SK-N-SH (cell line): ENCODE results near the gene ARHGAP27. TPM values are rescaled to one million over a fixed set of nuclear protein-coding genes. Genes with fewer than 3 reads are reported as not detected.

Experiments
- CTCF ChIA-PET: fragments of 300-600, 350-600 bp; formaldehyde crosslinking; extraction: SDS; loops from one replicate; lab custom pipeline; 2021; lab: Yijun Ruan, JAX
- POLR2A ChIA-PET: fragments of 350-600 bp; sonication (Branson Sonifier 250); formaldehyde crosslinking; extraction: SDS; loops from one replicate; lab custom pipeline; 2020; ENCODE audit warnings: antibody characterized with exemption, inconsistent platforms; lab: Yijun Ruan, JAX
- DNase-seq: peaks from one replicate; pipeline ENCODE4 v3.0.0; 2012
- H2AFZ ChIP-seq: fragments of 200-600 bp; sonication (generic); 2 replicates; pipeline ENCODE4 v1.8.1; 2016; ENCODE audit warnings: antibody characterized with exemption, mild to moderate bottlenecking, low read depth
- H3F3A ChIP-seq: fragments of 200-600 bp; sonication (generic); replicated peaks from 2 replicates; pipeline ENCODE3; 2016; ENCODE audit warnings: antibody characterized with exemption, mild to moderate bottlenecking; ENCODE audit not compliant: insufficient read depth
- H3K27ac ChIP-seq, 2 experiments: fragments of 200-500 bp in 1 of 2; fragments of 200-600 bp in 1 of 2; sonication (Bioruptor generic) in 1 of 2; sonication (generic), shearing (Covaris generic) in 1 of 2; 2 replicates each; pipeline versions ENCODE4 v1.5.1 to v1.6.1; 2014 to 2016; ENCODE audit warnings: low read depth in 2 of 2, inconsistent platforms in 1 of 2, low read length in 1 of 2, mild to moderate bottlenecking in 1 of 2, mixed read lengths in 1 of 2
- H3K27me3 ChIP-seq: fragments of 200-600 bp; sonication (generic), shearing (Covaris generic); 2 replicates; pipeline ENCODE4 v1.6.1; 2016; ENCODE audit warnings: mixed run types; ENCODE audit not compliant: insufficient read depth
- H3K36me3 ChIP-seq, 2 experiments: fragments of 200-500 bp in 1 of 2; fragments of 200-600 bp in 1 of 2; sonication (Bioruptor generic) in 1 of 2; sonication (generic) in 1 of 2; replicated peaks in 1 of 2; 2 replicates each; pipeline versions ENCODE3 to v1.5.1; 2014 to 2016; ENCODE audit warnings: low read length in 1 of 2, mild to moderate bottlenecking in 1 of 2; ENCODE audit not compliant: insufficient read depth in 2 of 2, control insufficient read depth in 1 of 2
- H3K4me1 ChIP-seq, 2 experiments: fragments of 200-500 bp in 1 of 2; fragments of 200-600 bp in 1 of 2; sonication (Bioruptor generic) in 1 of 2; sonication (generic), shearing (Covaris generic) in 1 of 2; 2 replicates each; pipeline versions ENCODE4 v1.5.1 to v1.6.1; 2014 to 2016; ENCODE audit warnings: low read depth in 1 of 2, low read length in 1 of 2, mixed run types in 1 of 2; ENCODE audit not compliant: insufficient read depth in 2 of 2, control insufficient read depth in 1 of 2
- H3K4me2 ChIP-seq: fragments of 200-600 bp; sonication (generic), shearing (Covaris generic); 2 replicates; pipeline ENCODE4 v1.6.1; 2017; ENCODE audit warnings: mixed run types
- H3K4me3 ChIP-seq, 2 experiments: fragments of 200-500 bp in 1 of 2; fragments of 200-600 bp in 1 of 2; sonication (Bioruptor generic) in 1 of 2; sonication (generic), shearing (Covaris generic) in 1 of 2; 2 replicates each; pipeline versions ENCODE4 v1.5.1 to v1.8.1; 2014 to 2016; ENCODE audit warnings: low read depth in 2 of 2, inconsistent platforms in 1 of 2, low read length in 1 of 2, mild to moderate bottlenecking in 1 of 2, mixed read lengths in 1 of 2, moderate library complexity in 1 of 2
- H3K79me2 ChIP-seq: fragments of 200-600 bp; sonication (generic); 2 replicates; pipeline ENCODE4 v1.8.1; 2017; ENCODE audit warnings: mild to moderate bottlenecking; ENCODE audit not compliant: insufficient read depth
- H3K9ac ChIP-seq: fragments of 200-600 bp; sonication (generic); 2 replicates; pipeline ENCODE4 v1.6.1; 2017; ENCODE audit warnings: mixed run types
- H3K9me2 ChIP-seq: fragments of 200-600 bp; sonication (generic); 2 replicates; pipeline ENCODE4 v1.6.1; 2017; ENCODE audit warnings: mixed run types
- H3K9me3 ChIP-seq: fragments of 200-600 bp; sonication (generic); 2 replicates; pipeline ENCODE4 v1.6.1; 2017; ENCODE audit warnings: mixed run types, mild to moderate bottlenecking, moderate library complexity
- H4K20me1 ChIP-seq: fragments of 200-600 bp; sonication (generic); 2 replicates; pipeline ENCODE4 v1.6.1; 2017; ENCODE audit warnings: mild to moderate bottlenecking, mixed run types; ENCODE audit not compliant: insufficient read depth
- CHD2 ChIP-seq: fragments of 150-350 bp; IDR thresholded peaks from 2 replicates; pipeline ENCODE4 v1.6.1; 2018; ENCODE audit warnings: low read length; ENCODE audit not compliant: partially characterized antibody
- EP300 ChIP-seq, 2 experiments: IDR thresholded peaks; 2 replicates each; pipeline versions ENCODE4 v1.4.0 to v1.6.1; 2012; ENCODE audit warnings: borderline replicate concordance in 1 of 2, low read depth in 1 of 2, low read length in 1 of 2
- EZH2phosphoT487 ChIP-seq: fragments of 200-600 bp; sonication (generic); IDR thresholded peaks from 2 replicates; pipeline ENCODE4 v1.6.1; 2017; ENCODE audit warnings: low read depth, mixed run types, mild to moderate bottlenecking, antibody characterized with exemption, moderate library complexity, borderline replicate concordance
- FOSL2 ChIP-seq: IDR thresholded peaks from 2 replicates; pipeline ENCODE4 v1.4.0; 2012; ENCODE audit warnings: low read depth, mild to moderate bottlenecking, moderate library complexity, borderline replicate concordance
- FOXJ3 ChIP-seq: sonication (generic); formaldehyde crosslinking; IDR thresholded peaks from 2 replicates; pipeline ENCODE4 v1.5.1; 2020; ENCODE audit warnings: mild to moderate bottlenecking, missing genetic modification reagents
- FOXM1 ChIP-seq: IDR thresholded peaks from 2 replicates; pipeline ENCODE4 v1.4.0; 2012; ENCODE audit warnings: low read depth, mild to moderate bottlenecking
- GATA2 ChIP-seq: sonication (generic); formaldehyde crosslinking; IDR thresholded peaks from 2 replicates; pipeline ENCODE4 v1.5.0; 2020; ENCODE audit warnings: mild to moderate bottlenecking, missing genetic modification reagents
- IRF3 ChIP-seq: fragments of 150-350 bp; IDR thresholded peaks from 2 replicates; pipeline ENCODE4 v1.6.1; 2016; ENCODE audit warnings: mild to moderate bottlenecking, low read depth, low read length
- NFIC ChIP-seq: IDR thresholded peaks from 2 replicates; pipeline ENCODE4 v1.4.0; 2012; ENCODE audit warnings: borderline replicate concordance
- NRF1 ChIP-seq: IDR thresholded peaks from 2 replicates; pipeline ENCODE4 v1.6.1; 2012; ENCODE audit warnings: low read depth, mild to moderate bottlenecking, low read length
- POLR2AphosphoS5 ChIP-seq: IDR thresholded peaks from 2 replicates; pipeline ENCODE4 v1.6.1; 2012; ENCODE audit warnings: low read depth, low read length
- RAD21 ChIP-seq: IDR thresholded peaks from 2 replicates; pipeline ENCODE4 v1.6.1; 2012; ENCODE audit warnings: mild to moderate bottlenecking, low read length
- RCOR1 ChIP-seq: fragments of 150-350 bp; IDR thresholded peaks from 2 replicates; pipeline ENCODE4 v1.6.1; 2017; ENCODE audit warnings: antibody characterized with exemption, low read length
- REST ChIP-seq: IDR thresholded peaks from 2 replicates; pipeline ENCODE4 v1.6.1; 2012; ENCODE audit warnings: mild to moderate bottlenecking, low read depth, low read length, moderate library complexity
- RXRA ChIP-seq: IDR thresholded peaks from 2 replicates; pipeline ENCODE4 v1.4.0; 2012; ENCODE audit warnings: low read depth, mild to moderate bottlenecking, borderline replicate concordance
- SMC3 ChIP-seq: IDR thresholded peaks from 2 replicates; pipeline ENCODE4 v1.6.1; 2012; ENCODE audit warnings: low read depth, low read length, improper control_type of control experiment
- TAF1 ChIP-seq: IDR thresholded peaks from 2 replicates; pipeline ENCODE4 v1.6.1; 2012; ENCODE audit warnings: low read depth, mild to moderate bottlenecking, low read length, moderate library complexity, borderline replicate concordance
- TCF12 ChIP-seq: IDR thresholded peaks from 2 replicates; pipeline ENCODE4 v1.4.0; 2012
- USF1 ChIP-seq: IDR thresholded peaks from 2 replicates; pipeline ENCODE4 v1.4.0; 2012; ENCODE audit warnings: low read depth, borderline replicate concordance
- ZBTB33 ChIP-seq: IDR thresholded peaks from 2 replicates; pipeline ENCODE4 v1.4.0; 2012; ENCODE audit warnings: low read depth, borderline replicate concordance
- WGBS: methylation state at CpG from one replicate; pipeline ENCODE4 v1.1.6; 2017; ENCODE audit warnings: low lambda C conversion rate; 5-methylcytosine and 5-hydroxymethylcytosine counted together
- polyA plus RNA-seq, 3 experiments: library from polyadenylated mRNA; depleted of rRNA; stranded (reverse); fragments of >200 nt; gene quantifications; 2 replicates each; pipeline ENCODE4 v1.2.3, GENCODE V29; 2012

Gene ARHGAP27
- polyA plus RNA-seq, 1 of the 3 experiments (the other 2 are of a cell fraction): 2.1 TPM

- Histone ChIP-seq H3K79me2 (no peaks in the 10 kb centered on the region), H3K4me2 (no peak overlapping the region), H3K9ac (no peak overlapping the region), H3K9me3 (peaks cover 7% of the 10 kb centered on the region), H3K36me3 (no peaks in the 10 kb centered on the region), H3K27ac (no peak overlapping the region), H3F3A (no peaks in the 10 kb centered on the region), H3K27me3 (no peaks in the 10 kb centered on the region), H4K20me1 (no peaks in the 10 kb centered on the region), H2AFZ (no peak overlapping the region)
- 96% methylated on average over 6 of the region's 6 CpGs for WGBS
- no peak for DNase-seq
- CTCF ChIA-PET: interaction anchor here (0.6 kb wide), 1 partner anchor 38 kb away, joined by 3 read pairs; no protein-coding TSS in a partner anchor
- POLR2A ChIA-PET: no interaction called here
- no peak for TF ChIP-seq USF1
- TF ChIP-seq RCOR1: no peak
- TF ChIP-seq NRF1: no peak
- TF ChIP-seq SMC3: no peak
- TF ChIP-seq EP300 (IDR thresholded peaks at IDR 0.05; ENCODE audit: borderline replicate concordance in 1 of 2, low read depth in 1 of 2, low read length in 1 of 2): no peak
- TF ChIP-seq REST: no peak
- TF ChIP-seq IRF3: no peak
- no peak for TF ChIP-seq GATA2 (CRISPR knock-in tag)
- no peak for TF ChIP-seq FOXM1
- no peak for TF ChIP-seq ZBTB33
- no peak for TF ChIP-seq FOSL2
- TF ChIP-seq EZH2phosphoT487: no peak
- no peak for TF ChIP-seq RAD21
- TF ChIP-seq CHD2: no peak
- no peak for TF ChIP-seq RXRA
- TF ChIP-seq TAF1: no peak
- no peak for TF ChIP-seq POLR2AphosphoS5
- TF ChIP-seq TCF12: no peak
- no peak for TF ChIP-seq NFIC
- TF ChIP-seq FOXJ3 (CRISPR knock-in tag): no peak
- TF ChIP-seq, all 33 proteins: peak for 0
- Histone ChIP-seq H3K9me2 (no peaks in the 10 kb centered on the region), H3K4me3 (no peak overlapping the region), H3K4me1 (peaks cover 0 to under 1% of the 10 kb centered on the region in 2 experiments; a peak in 1 of 4 replicates)
Observed at GRCh38 chr17:45347444-45347843, 85.2 kb downstream of the ARHGAP27 start.
